ENCODE measurements around the gene TMPRSS11A.

Gene TMPRSS11A

GRCh38 chr4:67963356-67963755, at the start of gene TMPRSS11A:
TSS of gene TMPRSS11A (minus strand) at chr4:67963493. CDS start at chr4:67963393, 100 bp downstream.
- Mint-ChIP-seq H3K36me3 (ENCODE audit: insufficient read depth) (no peaks in the 10 kb centered on the region), H3K9me3 (no peaks in the 10 kb centered on the region), H3K4me3 (no peak within 1 kb of the TSS), H3K27me3 (no peaks in the 10 kb centered on the region), H3K4me1 (no peaks in the 10 kb centered on the region), H3K27ac (ENCODE audit: low read depth) (no peak within 1 kb of the TSS)
- no peak for ATAC-seq (replicated peaks; ENCODE audit: extremely low read depth, poor library complexity, severe bottlenecking)
- DNase-seq (ENCODE audit: low spot score in 2 of 2) = no peak

DNA sequence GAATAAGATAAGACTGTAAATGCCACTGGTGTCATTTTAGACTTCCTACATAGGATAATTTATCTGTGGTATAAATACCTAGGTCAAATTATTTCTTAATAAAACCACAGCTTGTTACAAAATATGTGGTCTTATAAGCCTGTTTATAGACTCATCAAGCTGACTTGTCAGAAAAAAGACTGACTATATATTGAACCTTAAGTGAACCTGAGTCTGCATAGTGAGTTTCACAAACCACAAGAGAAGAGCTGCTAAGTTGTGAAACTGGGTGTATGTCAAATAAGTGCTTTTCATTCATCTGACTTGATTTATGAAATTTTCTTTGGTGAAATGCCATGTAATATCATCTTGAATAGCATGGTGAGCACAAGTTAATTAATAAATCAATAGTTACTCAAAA, 48.4 kb upstream of the TMPRSS11A start:
- H3K27me3 Mint-ChIP-seq = no peaks in the 10 kb centered on the region

DNA sequence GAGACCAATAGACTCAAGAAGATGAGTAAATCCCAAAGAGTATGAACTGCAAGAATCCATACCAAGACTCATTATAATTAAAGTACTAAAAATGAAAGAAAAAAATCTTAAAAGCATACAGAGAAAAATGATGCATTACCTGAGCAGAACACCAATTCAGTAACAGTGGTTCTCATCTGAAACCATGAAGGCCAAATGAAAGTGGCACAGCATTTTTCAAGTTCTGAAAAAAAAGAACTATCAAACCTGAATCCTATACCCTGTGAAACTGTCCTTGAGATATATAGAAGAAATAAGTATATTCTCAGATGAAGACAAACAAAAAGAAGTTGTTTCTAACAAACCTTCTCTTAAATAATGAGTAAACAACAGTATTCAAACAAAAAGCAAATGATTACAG, 39.6 kb upstream of the TMPRSS11A start:
- Mint-ChIP-seq H3K4me1 (no peaks in the 10 kb centered on the region), H3K27me3 (no peaks in the 10 kb centered on the region), H3K9me3 (peaks cover 7% of the 10 kb centered on the region), H3K36me3 (ENCODE audit: insufficient read depth) (no peaks in the 10 kb centered on the region), H3K27ac (ENCODE audit: low read depth) (no peak overlapping the region), H3K4me3 (no peak overlapping the region)
- ATAC-seq (replicated peaks; ENCODE audit: extremely low read depth, poor library complexity, severe bottlenecking) (no peak), DNase-seq (ENCODE audit: low spot score in 2 of 2) (no peak)

More for the DNA sequence above, 48.4 kb upstream of the TMPRSS11A start:
- Mint-ChIP-seq H3K36me3 (ENCODE audit: insufficient read depth) (no peaks in the 10 kb centered on the region), H3K4me1 (no peaks in the 10 kb centered on the region), H3K9me3 (peaks cover 6% of the 10 kb centered on the region), H3K4me3 (no peak overlapping the region), H3K27ac (ENCODE audit: low read depth) (no peak overlapping the region)
- ATAC-seq (replicated peaks; ENCODE audit: extremely low read depth, poor library complexity, severe bottlenecking) = no peak
- DNase-seq (ENCODE audit: low spot score in 2 of 2) = no peak

GRCh38 chr4:67996127-67996526, 32.8 kb upstream of the TMPRSS11A start:
- no peak for DNase-seq (ENCODE audit: low spot score in 2 of 2)
- Mint-ChIP-seq H3K9me3 (no peaks in the 10 kb centered on the region), H3K4me1 (no peaks in the 10 kb centered on the region), H3K36me3 (ENCODE audit: insufficient read depth) (no peaks in the 10 kb centered on the region), H3K27me3 (no peaks in the 10 kb centered on the region), H3K4me3 (no peak overlapping the region), H3K27ac (ENCODE audit: low read depth) (no peak overlapping the region)
- ATAC-seq (replicated peaks; ENCODE audit: extremely low read depth, poor library complexity, severe bottlenecking) = no peak

GRCh38 chr4:67988991-67989390, 25.7 kb upstream of the TMPRSS11A start:
- H3K36me3 Mint-ChIP-seq (ENCODE audit: insufficient read depth) = no peaks in the 10 kb centered on the region
- DNase-seq (ENCODE audit: low spot score in 2 of 2) = no peak
- peaks cover 9% of the 10 kb centered on the region for H3K27me3 Mint-ChIP-seq
- no peaks in the 10 kb centered on the region for H3K9me3 Mint-ChIP-seq
- H3K27ac Mint-ChIP-seq (ENCODE audit: low read depth) = no peak overlapping the region
- ATAC-seq (replicated peaks; ENCODE audit: extremely low read depth, poor library complexity, severe bottlenecking) = no peak
- no peak overlapping the region for H3K4me3 Mint-ChIP-seq
- no peaks in the 10 kb centered on the region for H3K4me1 Mint-ChIP-seq

DNA sequence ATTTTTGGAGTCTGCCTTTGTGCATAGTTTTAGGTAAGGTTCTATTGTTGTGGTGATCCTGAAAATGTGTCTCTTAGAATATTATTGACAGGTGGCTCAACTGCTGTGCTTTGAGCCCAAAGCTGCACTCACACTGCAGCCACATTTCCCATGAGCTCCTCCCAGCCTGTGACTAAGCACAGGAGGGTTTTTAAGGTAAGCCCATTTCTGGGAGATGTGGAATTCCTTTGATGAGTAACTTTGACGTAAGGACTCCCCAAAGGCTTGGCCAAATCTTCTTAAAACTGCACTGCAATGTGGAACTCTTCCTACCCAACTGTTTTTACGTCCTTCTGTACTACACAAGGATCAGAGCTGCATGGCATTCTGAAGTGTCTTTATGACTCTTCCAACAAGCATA, 20.0 kb upstream of the TMPRSS11A start:
- no peak overlapping the region for H3K27ac Mint-ChIP-seq (ENCODE audit: low read depth)
- H3K27me3 Mint-ChIP-seq = peaks cover 9% of the 10 kb centered on the region
- H3K4me3 Mint-ChIP-seq = no peak overlapping the region
- no peaks in the 10 kb centered on the region for H3K4me1 Mint-ChIP-seq
- ATAC-seq (replicated peaks; ENCODE audit: extremely low read depth, poor library complexity, severe bottlenecking) = no peak
- H3K9me3 Mint-ChIP-seq = no peaks in the 10 kb centered on the region
- no peak for DNase-seq (ENCODE audit: low spot score in 2 of 2)
- H3K36me3 Mint-ChIP-seq (ENCODE audit: insufficient read depth) = no peaks in the 10 kb centered on the region

- no peak for ATAC-seq (replicated peaks; ENCODE audit: extremely low read depth, poor library complexity, severe bottlenecking)
- Mint-ChIP-seq H3K4me3 (no peak overlapping the region), H3K36me3 (ENCODE audit: insufficient read depth) (peaks cover 2% of the 10 kb centered on the region), H3K4me1 (no peaks in the 10 kb centered on the region), H3K27me3 (peaks cover 9% of the 10 kb centered on the region), H3K27ac (ENCODE audit: low read depth) (no peak overlapping the region), H3K9me3 (peaks cover 4% of the 10 kb centered on the region)
- no peak for DNase-seq (ENCODE audit: low spot score in 2 of 2)
Observed at GRCh38 chr4:67980512-67980911, 17.2 kb upstream of the TMPRSS11A start.

GRCh38 chr4:67973608-67974007, 10.3 kb upstream of the TMPRSS11A start:
- DNase-seq (ENCODE audit: low spot score in 2 of 2) (no peak), ATAC-seq (replicated peaks; ENCODE audit: extremely low read depth, poor library complexity, severe bottlenecking) (no peak)
- H3K4me1 Mint-ChIP-seq = no peaks in the 10 kb centered on the region
- H3K4me3 Mint-ChIP-seq = no peak overlapping the region
- H3K9me3 Mint-ChIP-seq = peaks cover 17% of the 10 kb centered on the region
- no peaks in the 10 kb centered on the region for H3K27me3 Mint-ChIP-seq
- H3K27ac Mint-ChIP-seq (ENCODE audit: low read depth) = no peak overlapping the region
- peaks cover 2% of the 10 kb centered on the region for H3K36me3 Mint-ChIP-seq (ENCODE audit: insufficient read depth)

- H3K9me3 Mint-ChIP-seq = peaks cover 7% of the 10 kb centered on the region
- H3K4me3 Mint-ChIP-seq = no peak overlapping the region
- no peak overlapping the region for H3K27ac Mint-ChIP-seq (ENCODE audit: low read depth)
- DNase-seq (ENCODE audit: low spot score in 2 of 2) (no peak), ATAC-seq (replicated peaks; ENCODE audit: extremely low read depth, poor library complexity, severe bottlenecking) (no peak)
- H3K36me3 Mint-ChIP-seq (ENCODE audit: insufficient read depth) = no peaks in the 10 kb centered on the region
- H3K4me1 Mint-ChIP-seq = no peaks in the 10 kb centered on the region
- no peaks in the 10 kb centered on the region for H3K27me3 Mint-ChIP-seq
Observed at GRCh38 chr4:67954890-67955289, 8.4 kb downstream of the TMPRSS11A start.

- H3K27ac Mint-ChIP-seq (ENCODE audit: low read depth) = no peak overlapping the region
- H3K27me3 Mint-ChIP-seq = no peaks in the 10 kb centered on the region
- ATAC-seq (replicated peaks; ENCODE audit: extremely low read depth, poor library complexity, severe bottlenecking) (no peak), DNase-seq (ENCODE audit: low spot score in 2 of 2) (no peak)
- no peaks in the 10 kb centered on the region for H3K9me3 Mint-ChIP-seq
- no peaks in the 10 kb centered on the region for H3K4me1 Mint-ChIP-seq
- H3K36me3 Mint-ChIP-seq (ENCODE audit: insufficient read depth) = no peaks in the 10 kb centered on the region
- no peak overlapping the region for H3K4me3 Mint-ChIP-seq
Observed at GRCh38 chr4:67941074-67941473, 22.2 kb downstream of the TMPRSS11A start.

DNA sequence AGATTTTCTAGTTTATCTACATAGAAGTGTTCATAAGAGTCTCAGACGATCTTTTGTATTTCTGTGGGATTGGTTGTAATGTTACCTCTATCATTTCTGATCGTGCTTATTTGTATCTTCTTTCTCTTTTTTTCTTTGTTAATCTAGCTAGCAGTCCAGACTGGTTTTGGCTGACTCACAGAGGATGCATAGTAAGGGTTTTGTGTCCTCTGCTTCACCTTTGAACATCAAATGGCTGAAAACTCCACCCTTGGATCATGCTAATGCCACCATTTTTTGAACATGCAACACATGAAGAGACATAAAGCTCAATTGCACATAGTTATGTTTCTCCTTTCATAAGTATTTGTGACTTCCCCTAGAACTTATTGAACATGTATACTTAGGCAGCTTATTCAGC, 22.8 kb downstream of the TMPRSS11A start:
- ATAC-seq (replicated peaks; ENCODE audit: extremely low read depth, poor library complexity, severe bottlenecking) (no peak), DNase-seq (ENCODE audit: low spot score in 2 of 2) (no peak)
- H3K27me3 Mint-ChIP-seq = no peaks in the 10 kb centered on the region
- no peaks in the 10 kb centered on the region for H3K4me1 Mint-ChIP-seq
- H3K36me3 Mint-ChIP-seq (ENCODE audit: insufficient read depth) = no peaks in the 10 kb centered on the region
- no peak overlapping the region for H3K27ac Mint-ChIP-seq (ENCODE audit: low read depth)
- H3K9me3 Mint-ChIP-seq = no peaks in the 10 kb centered on the region
- no peak overlapping the region for H3K4me3 Mint-ChIP-seq

DNA sequence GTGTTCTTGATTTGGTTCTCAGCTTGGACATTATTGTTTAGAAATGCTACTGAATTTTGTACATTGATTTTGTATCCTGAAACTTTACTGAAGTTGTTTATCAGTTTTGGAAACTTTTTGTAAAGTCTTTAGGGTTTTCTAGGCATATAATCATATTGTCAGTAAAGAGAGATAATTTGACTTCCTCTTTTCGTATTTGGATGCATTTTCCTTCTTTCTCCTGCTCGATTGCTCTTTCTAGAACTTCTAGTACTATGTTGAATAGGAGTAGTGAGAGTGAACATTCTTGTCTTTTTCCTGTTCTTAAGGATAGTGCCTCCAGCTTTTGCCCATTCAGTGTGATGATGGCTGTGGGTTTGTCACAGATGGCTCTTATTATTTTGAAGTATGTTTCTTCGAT, 24.1 kb downstream of the TMPRSS11A start:
- no peak for DNase-seq (ENCODE audit: low spot score in 2 of 2)
- H3K27me3 Mint-ChIP-seq = no peaks in the 10 kb centered on the region
- H3K9me3 Mint-ChIP-seq = no peaks in the 10 kb centered on the region
- no peak overlapping the region for H3K4me3 Mint-ChIP-seq
- no peak for ATAC-seq (replicated peaks; ENCODE audit: extremely low read depth, poor library complexity, severe bottlenecking)
- no peaks in the 10 kb centered on the region for H3K36me3 Mint-ChIP-seq (ENCODE audit: insufficient read depth)
- no peak overlapping the region for H3K27ac Mint-ChIP-seq (ENCODE audit: low read depth)
- H3K4me1 Mint-ChIP-seq = no peaks in the 10 kb centered on the region

- Mint-ChIP-seq H3K9me3 (no peaks in the 10 kb centered on the region), H3K27me3 (no peaks in the 10 kb centered on the region), H3K4me1 (no peaks in the 10 kb centered on the region), H3K27ac (ENCODE audit: low read depth) (no peak overlapping the region), H3K4me3 (no peak overlapping the region), H3K36me3 (ENCODE audit: insufficient read depth) (no peaks in the 10 kb centered on the region)
- ATAC-seq (replicated peaks; ENCODE audit: extremely low read depth, poor library complexity, severe bottlenecking) (no peak), DNase-seq (ENCODE audit: low spot score in 2 of 2) (no peak)
Observed at GRCh38 chr4:67935888-67936287, 27.4 kb downstream of the TMPRSS11A start.

DNA sequence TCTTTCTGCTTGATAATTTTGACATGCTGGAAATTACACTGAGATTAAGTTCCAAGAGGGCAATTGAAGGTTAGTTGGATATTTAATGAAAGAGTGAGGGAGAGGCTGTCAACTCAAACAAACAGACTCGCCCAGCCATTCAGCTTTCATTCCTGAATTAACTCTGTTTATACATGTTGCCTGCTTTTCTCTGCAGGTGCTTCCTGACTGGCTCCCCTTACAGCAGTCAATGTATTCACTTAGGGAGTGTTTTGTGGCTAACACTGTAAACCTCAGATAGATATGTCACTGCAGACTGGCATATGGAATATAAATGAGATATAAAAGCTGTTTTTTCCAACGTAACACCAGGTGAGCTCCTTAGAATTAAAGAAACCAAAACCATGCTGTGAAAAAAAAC, 28.7 kb downstream of the TMPRSS11A start:
- Mint-ChIP-seq H3K9me3 (no peaks in the 10 kb centered on the region), H3K4me1 (no peaks in the 10 kb centered on the region), H3K27me3 (no peaks in the 10 kb centered on the region)

More for the DNA sequence above, 28.7 kb downstream of the TMPRSS11A start:
- Mint-ChIP-seq H3K4me3 (no peak overlapping the region), H3K36me3 (ENCODE audit: insufficient read depth) (no peaks in the 10 kb centered on the region), H3K27ac (ENCODE audit: low read depth) (no peak overlapping the region)
- DNase-seq (ENCODE audit: low spot score in 2 of 2) = no peak
- no peak for ATAC-seq (replicated peaks; ENCODE audit: extremely low read depth, poor library complexity, severe bottlenecking)
